K562 (cell line): Measurements from ENCODE around the gene TMEM123. TPM values are rescaled to one million over a fixed set of nuclear protein-coding genes. Genes with fewer than 3 reads are reported as not detected.

ENCODE experiments used
- ARNT ChIP-seq, 2 experiments: fragments of 450-650 bp; IDR thresholded peaks; 2 replicates each; pipeline ENCODE4 v1.6.1; 2016; ENCODE audit warnings: mild to moderate bottlenecking in 1 of 2
- CBX5 ChIP-seq: IDR thresholded peaks from 2 replicates; pipeline ENCODE4 v1.6.1; 2014; ENCODE audit warnings: low read depth, borderline replicate concordance
- CHD1 ChIP-seq: fragments of 200-600 bp; sonication (generic); IDR thresholded peaks from one replicate; pipeline ENCODE4 v1.6.1; 2012; ENCODE audit warnings: mild to moderate bottlenecking, moderate library complexity, low read length, inconsistent platforms
- DNMT1 ChIP-seq: fragments of 450-650 bp; IDR thresholded peaks from 2 replicates; pipeline ENCODE4 v1.6.1; 2016; ENCODE audit warnings: antibody characterized with exemption, mild to moderate bottlenecking
- ELF2 ChIP-seq: fragments of 250-450 bp; sonication (Bioruptor Pico); IDR thresholded peaks from 2 replicates; pipeline ENCODE4 v1.5.0; 2021; ENCODE audit warnings: mild to moderate bottlenecking
- GATAD2A ChIP-seq: fragments of 450-650 bp; IDR thresholded peaks from 2 replicates; pipeline ENCODE4 v1.6.1; 2017
- HDAC8 ChIP-seq: fragments of 450-650 bp; IDR thresholded peaks from 2 replicates; pipeline ENCODE4 v1.6.1; 2016; ENCODE audit warnings: mild to moderate bottlenecking, missing genetic modification characterization, moderate library complexity, missing compliant biosample characterization
- KLF10 ChIP-seq: fragments of 250-450 bp; sonication (Bioruptor Pico); IDR thresholded peaks from 2 replicates; pipeline ENCODE4 v1.6.1; 2021; ENCODE audit warnings: matching md5 sums
- LCOR ChIP-seq: sonication (generic); formaldehyde crosslinking; IDR thresholded peaks from 2 replicates; pipeline ENCODE4 v1.8.0; 2022; ENCODE audit warnings: mild to moderate bottlenecking, missing genetic modification reagents
- NFATC3 ChIP-seq: fragments of 450-650 bp; IDR thresholded peaks from 2 replicates; pipeline ENCODE4 v1.6.1; 2017; ENCODE audit warnings: mild to moderate bottlenecking
- NUFIP1 ChIP-seq: fragments of 450-650 bp; IDR thresholded peaks from 2 replicates; pipeline ENCODE4 v1.6.1; 2018; ENCODE audit not compliant: partially characterized antibody
- PML ChIP-seq: IDR thresholded peaks from 2 replicates; pipeline ENCODE4 v1.6.1; 2012; ENCODE audit warnings: low read length, inconsistent platforms
- POLR2A ChIP-seq: fragments of 450-650 bp; conservative IDR thresholded peaks from 2 replicates; pipeline ENCODE4 v1.6.1; 2016
- RBBP5 ChIP-seq: fragments of 200-600 bp; sonication (generic); IDR thresholded peaks from 2 replicates; pipeline ENCODE4 v1.6.1; 2012; ENCODE audit warnings: borderline replicate concordance, mild to moderate bottlenecking, low read length, control low read depth, inconsistent platforms; ENCODE audit not compliant: insufficient read depth, poor library complexity, severe bottlenecking
- XRCC4 ChIP-seq: IDR thresholded peaks from one replicate; pipeline ENCODE4 v1.6.1; 2011; ENCODE audit not compliant: insufficient read depth, insufficient read length; ENCODE audit errors: extremely low read depth
- ZBTB7A ChIP-seq: IDR thresholded peaks from 2 replicates; pipeline ENCODE4 v1.6.1; 2011; ENCODE audit warnings: low read depth, mild to moderate bottlenecking, low read length, moderate library complexity, borderline replicate concordance; ENCODE audit not compliant: control insufficient read depth
- ZNF124 ChIP-seq: sonication (generic); formaldehyde crosslinking; IDR thresholded peaks from 2 replicates; pipeline ENCODE4 v1.8.1; 2022; ENCODE audit warnings: missing genetic modification reagents
- ZNF146 ChIP-seq: IDR thresholded peaks from one replicate; pipeline ENCODE4 v1.6.1; 2018; ENCODE audit warnings: missing compliant biosample characterization; ENCODE audit not compliant: unreplicated experiment
- ZNF224 ChIP-seq: sonication (generic); formaldehyde crosslinking; IDR thresholded peaks from 2 replicates; pipeline ENCODE4 v1.8.0; 2022; ENCODE audit warnings: mild to moderate bottlenecking, missing genetic modification reagents
- ZNF282 ChIP-seq: sonication (generic); formaldehyde crosslinking; IDR thresholded peaks from 2 replicates; pipeline ENCODE4 v1.8.1; 2023; ENCODE audit warnings: missing genetic modification reagents
- polyA plus RNA-seq, 8 experiments: library from polyadenylated mRNA; depleted of rRNA in 4 of 8; stranded (reverse) in 5 of 8; unstranded in 3 of 8; fragments of >200 nt; fragmentation: Nextera tagmentation in 2 of 8; fragmentation: Illumina TruSeq in 1 of 8; extraction: Ambion mirVana in 2 of 8; extraction: Trizol in 1 of 8; gene quantifications; 2 replicates each; pipeline versions ENCODE4 v1.2.1 to v1.2.3, GENCODE V29; 2011 to 2014; ENCODE audit warnings: inconsistent platforms in 1 of 8, missing spikeins in 1 of 8
- total RNA-seq, 7 experiments: library from RNA; depleted of rRNA in 6 of 7; stranded (reverse); fragments of >200 nt in 6 of 7; fragmentation: Illumina TruSeq in 2 of 7; extraction: Trizol in 2 of 7; gene quantifications; 2 replicates each; pipeline versions ENCODE4 v1.2.1 to v1.2.3, GENCODE V29; 2011 to 2021; ENCODE audit warnings: low replicate concordance in 1 of 7
- TF ChIP-seq, protein P1 (sequence below): fragments of 250-450 bp; sonication (Bioruptor Pico); IDR thresholded peaks from 2 replicates; pipeline ENCODE4 v1.5.0; 2021
- TF ChIP-seq, protein P2 (sequence below): sonication (generic); formaldehyde crosslinking; IDR thresholded peaks from 2 replicates; pipeline ENCODE4 v1.8.1; 2023; ENCODE audit warnings: mild to moderate bottlenecking, missing genetic modification reagents
- TF ChIP-seq, protein P3 (sequence below): fragments of 450-650 bp; IDR thresholded peaks from 2 replicates; pipeline ENCODE4 v1.6.1; 2016; ENCODE audit warnings: borderline replicate concordance
- TF ChIP-seq, protein P4 (sequence below): fragments of 450-650 bp; IDR thresholded peaks from 2 replicates; pipeline ENCODE4 v1.6.1; 2016
- TF ChIP-seq, protein P5 (sequence below): fragments of 250-450 bp; sonication (Bioruptor Pico); IDR thresholded peaks from 2 replicates; pipeline ENCODE4 v1.8.0; 2022; ENCODE audit warnings: moderate library complexity, mild to moderate bottlenecking, inconsistent platforms

The TMEM123 gene
- total and polyA plus RNA-seq, 9 of the 15 experiments (the other 6 are each of a cell fraction or from before 2014, with no cell fraction given): 19.8 to 344 (median 82.4) TPM

DNA sequence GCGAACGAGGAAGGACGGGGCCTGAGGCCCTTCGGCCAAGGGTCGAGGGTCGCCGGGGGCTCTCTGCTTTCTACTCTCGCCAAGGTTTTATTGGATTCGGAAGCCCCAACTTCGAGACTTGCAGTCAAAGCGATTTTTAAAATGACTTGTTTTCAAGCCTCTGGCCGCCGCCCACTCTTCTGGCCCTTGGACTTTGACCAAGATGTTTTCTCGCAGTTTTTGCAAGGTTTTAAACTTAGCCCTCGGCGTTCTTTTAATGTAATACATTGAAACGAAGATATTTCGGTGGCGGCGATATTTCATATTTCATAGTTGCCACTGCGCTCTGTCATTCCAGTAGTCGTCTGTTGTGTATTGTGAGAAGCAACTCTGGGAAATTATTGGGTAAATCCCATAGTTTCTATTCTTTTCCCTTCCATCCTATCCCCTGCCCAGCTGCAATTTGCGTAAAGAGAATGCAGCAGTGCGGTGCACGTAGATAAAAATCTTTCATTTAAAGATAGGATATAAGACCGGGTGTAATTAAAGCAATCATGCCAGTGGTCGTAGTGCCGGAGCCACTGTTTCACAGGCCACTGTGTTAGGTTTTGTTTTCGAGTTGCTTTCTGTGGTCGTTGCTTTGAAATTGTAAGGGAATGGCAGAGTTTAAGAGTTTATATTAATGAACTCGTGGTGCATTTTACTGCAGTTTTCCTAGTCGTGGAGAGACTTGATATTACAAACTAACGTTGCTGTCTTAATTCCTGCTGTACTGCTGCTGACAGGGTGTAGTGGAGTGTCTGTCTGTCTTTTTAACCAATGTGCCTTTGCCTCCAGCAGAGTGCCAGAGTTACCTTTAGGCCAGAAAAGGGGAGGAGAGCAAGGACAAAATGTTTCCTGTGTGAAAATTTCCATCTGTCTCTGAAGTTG lies 104.8 kb downstream of the TMEM123 start (continued):
- no peak; the same call in 1 of the 2 replicates for TF ChIP-seq POLR2A
- TF ChIP-seq KLF10 (CRISPR knock-in tag): no peak
- TF ChIP-seq ZBTB7A: 0 out of 2 replicates have a peak, but pooled peaks have one; percentile 65
- no peak for TF ChIP-seq NFATC3
- TF ChIP-seq, protein P1, sequence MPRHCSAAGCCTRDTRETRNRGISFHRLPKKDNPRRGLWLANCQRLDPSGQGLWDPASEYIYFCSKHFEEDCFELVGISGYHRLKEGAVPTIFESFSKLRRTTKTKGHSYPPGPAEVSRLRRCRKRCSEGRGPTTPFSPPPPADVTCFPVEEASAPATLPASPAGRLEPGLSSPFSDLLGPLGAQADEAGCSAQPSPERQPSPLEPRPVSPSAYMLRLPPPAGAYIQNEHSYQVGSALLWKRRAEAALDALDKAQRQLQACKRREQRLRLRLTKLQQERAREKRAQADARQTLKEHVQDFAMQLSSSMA (CRISPR knock-in tag): no peak
- TF ChIP-seq CHD1: peak; percentile 46
- TF ChIP-seq ZNF282 (CRISPR knock-in tag): no peak
- TF ChIP-seq, protein P2, sequence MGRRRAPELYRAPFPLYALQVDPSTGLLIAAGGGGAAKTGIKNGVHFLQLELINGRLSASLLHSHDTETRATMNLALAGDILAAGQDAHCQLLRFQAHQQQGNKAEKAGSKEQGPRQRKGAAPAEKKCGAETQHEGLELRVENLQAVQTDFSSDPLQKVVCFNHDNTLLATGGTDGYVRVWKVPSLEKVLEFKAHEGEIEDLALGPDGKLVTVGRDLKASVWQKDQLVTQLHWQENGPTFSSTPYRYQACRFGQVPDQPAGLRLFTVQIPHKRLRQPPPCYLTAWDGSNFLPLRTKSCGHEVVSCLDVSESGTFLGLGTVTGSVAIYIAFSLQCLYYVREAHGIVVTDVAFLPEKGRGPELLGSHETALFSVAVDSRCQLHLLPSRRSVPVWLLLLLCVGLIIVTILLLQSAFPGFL (CRISPR knock-in tag): no peak
- no peak for TF ChIP-seq LCOR (CRISPR knock-in tag)
- no peak for TF ChIP-seq ZNF146 (CRISPR knock-in tag)
- no peak for TF ChIP-seq ZNF224 (CRISPR knock-in tag)
- no peak for TF ChIP-seq DNMT1
- TF ChIP-seq, protein P3, sequence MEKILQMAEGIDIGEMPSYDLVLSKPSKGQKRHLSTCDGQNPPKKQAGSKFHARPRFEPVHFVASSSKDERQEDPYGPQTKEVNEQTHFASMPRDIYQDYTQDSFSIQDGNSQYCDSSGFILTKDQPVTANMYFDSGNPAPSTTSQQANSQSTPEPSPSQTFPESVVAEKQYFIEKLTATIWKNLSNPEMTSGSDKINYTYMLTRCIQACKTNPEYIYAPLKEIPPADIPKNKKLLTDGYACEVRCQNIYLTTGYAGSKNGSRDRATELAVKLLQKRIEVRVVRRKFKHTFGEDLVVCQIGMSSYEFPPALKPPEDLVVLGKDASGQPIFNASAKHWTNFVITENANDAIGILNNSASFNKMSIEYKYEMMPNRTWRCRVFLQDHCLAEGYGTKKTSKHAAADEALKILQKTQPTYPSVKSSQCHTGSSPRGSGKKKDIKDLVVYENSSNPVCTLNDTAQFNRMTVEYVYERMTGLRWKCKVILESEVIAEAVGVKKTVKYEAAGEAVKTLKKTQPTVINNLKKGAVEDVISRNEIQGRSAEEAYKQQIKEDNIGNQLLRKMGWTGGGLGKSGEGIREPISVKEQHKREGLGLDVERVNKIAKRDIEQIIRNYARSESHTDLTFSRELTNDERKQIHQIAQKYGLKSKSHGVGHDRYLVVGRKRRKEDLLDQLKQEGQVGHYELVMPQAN: peak; percentile 45; the same call in 1 of the 2 replicates
- no peak for TF ChIP-seq ZNF124 (CRISPR knock-in tag)
- TF ChIP-seq XRCC4: no peak
- TF ChIP-seq NUFIP1: no peak
- TF ChIP-seq, protein P4, sequence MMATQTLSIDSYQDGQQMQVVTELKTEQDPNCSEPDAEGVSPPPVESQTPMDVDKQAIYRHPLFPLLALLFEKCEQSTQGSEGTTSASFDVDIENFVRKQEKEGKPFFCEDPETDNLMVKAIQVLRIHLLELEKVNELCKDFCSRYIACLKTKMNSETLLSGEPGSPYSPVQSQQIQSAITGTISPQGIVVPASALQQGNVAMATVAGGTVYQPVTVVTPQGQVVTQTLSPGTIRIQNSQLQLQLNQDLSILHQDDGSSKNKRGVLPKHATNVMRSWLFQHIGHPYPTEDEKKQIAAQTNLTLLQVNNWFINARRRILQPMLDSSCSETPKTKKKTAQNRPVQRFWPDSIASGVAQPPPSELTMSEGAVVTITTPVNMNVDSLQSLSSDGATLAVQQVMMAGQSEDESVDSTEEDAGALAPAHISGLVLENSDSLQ: peak; percentile 49
- TF ChIP-seq GATAD2A: no peak
- no peak for TF ChIP-seq CBX5
- TF ChIP-seq, protein P5, sequence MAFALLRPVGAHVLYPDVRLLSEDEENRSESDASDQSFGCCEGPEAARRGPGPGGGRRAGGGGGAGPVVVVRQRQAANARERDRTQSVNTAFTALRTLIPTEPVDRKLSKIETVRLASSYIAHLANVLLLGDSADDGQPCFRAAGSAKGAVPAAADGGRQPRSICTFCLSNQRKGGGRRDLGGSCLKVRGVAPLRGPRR (CRISPR knock-in tag): no peak
- no peak for TF ChIP-seq PML
- no peak for TF ChIP-seq ELF2 (CRISPR knock-in tag)
- no peak for TF ChIP-seq ARNT (IDR thresholded peaks at IDR 0.05)
- TF ChIP-seq HDAC8 (tag): no peak
- TF ChIP-seq RBBP5: no peak
